Hematopoietic multipotent progenitor cell treated with erythropoietin and hydrocortisone succinate and interleukin-3 and kit ligand, for 4 days (in vitro differentiated cells): Measurements from ENCODE around the gene CDH4.

Source experiments
- DNase-seq: peaks from one replicate; pipeline ENCODE4 v3.0.0-alpha.2; 2015

CDH4 gene

DNA sequence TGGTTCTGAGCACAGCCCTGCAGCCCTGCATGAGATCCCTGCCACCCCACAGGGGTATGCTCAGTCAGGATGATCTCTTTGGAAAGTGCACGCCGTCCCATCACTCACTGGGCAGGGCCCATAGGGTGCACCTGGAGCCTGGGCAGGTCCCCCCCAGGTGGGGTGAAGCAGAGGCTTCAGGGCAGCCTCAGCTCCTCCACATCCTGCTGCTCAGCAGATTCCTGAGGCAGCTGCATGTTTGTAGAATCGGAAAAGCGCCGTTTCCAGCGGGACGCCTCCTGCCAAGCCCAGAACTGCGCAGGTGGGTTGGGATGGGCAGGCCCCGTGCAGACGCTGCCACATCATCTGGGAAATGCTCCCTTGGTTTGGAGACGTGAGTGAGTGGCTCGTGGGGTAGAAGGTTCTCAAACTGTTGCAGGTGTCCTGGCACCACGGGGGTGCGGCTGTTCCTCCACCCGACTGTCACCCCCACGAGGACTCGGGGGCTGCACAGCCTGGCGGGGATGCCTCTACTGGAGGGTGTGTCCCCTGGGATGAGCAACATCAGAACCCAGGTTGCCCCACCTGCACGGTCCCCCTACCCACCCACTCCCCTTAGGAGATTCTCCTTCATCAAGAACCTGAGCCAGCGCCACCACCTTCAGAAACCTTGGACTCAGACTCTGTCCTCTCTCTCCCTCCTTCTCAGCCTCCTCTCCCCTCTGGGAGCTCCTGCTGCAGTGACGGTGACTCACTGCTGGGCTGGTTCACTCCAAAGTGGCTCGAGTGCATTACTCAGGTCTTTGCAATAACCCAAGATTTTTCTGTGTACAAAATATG, 479.5 kb downstream of the CDH4 start:
- DNase-seq, result no peak

DNA sequence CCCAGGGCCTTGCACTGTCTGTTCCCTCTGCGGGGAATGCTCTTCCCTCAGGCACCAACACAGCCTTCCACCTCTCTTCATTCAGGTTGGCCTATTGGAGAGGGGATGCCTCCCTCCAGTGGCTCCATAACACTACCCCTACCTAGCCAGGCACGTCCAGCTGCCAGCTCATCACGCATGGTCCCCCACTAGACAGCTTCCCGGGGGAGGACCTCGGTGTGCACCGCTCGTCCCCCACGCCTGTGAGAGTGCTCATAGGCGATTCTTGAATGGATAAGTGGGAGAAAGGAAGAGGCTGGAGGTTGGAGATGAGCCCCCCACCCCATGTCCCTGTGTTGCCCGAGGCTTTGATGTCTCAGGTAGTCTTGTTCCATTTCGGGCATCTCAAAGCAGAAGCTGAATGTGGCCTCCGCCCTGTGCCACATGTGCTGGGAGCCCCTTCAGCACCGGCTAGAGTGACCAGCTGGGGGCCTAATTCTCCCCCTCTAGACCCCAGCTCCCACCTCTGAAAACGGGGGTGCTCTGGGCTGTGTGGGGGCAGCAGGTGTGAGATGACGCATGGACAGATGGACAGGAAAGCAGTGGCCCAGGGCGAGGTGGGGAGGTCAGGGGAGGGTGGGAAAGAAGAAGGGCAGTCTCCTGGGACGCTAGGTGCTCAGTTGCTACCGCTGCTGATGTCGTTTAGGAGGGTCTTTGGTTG, 480.6 kb downstream of the CDH4 start:
- DNase-seq, result no peak

DNA sequence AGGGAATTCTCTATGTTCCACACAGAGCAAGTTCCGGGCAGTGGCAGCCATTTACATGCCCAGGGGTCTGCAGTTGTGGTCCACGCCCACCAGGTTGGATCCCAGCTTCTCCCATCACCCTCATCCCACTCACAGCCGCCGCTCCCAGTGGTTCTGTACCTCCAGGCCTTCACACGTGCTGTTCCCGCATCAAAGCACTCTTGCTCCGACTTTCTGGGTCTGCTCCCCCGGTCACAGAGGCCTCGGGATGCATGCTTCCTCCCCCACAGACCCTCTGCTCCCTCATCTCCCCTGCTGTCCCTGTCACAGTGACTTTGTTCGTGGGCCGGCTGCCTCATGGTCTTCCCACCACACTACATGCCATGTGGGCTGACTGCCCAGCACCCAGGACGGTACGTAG, 481.2 kb downstream of the CDH4 start:
- no peak for DNase-seq

DNA sequence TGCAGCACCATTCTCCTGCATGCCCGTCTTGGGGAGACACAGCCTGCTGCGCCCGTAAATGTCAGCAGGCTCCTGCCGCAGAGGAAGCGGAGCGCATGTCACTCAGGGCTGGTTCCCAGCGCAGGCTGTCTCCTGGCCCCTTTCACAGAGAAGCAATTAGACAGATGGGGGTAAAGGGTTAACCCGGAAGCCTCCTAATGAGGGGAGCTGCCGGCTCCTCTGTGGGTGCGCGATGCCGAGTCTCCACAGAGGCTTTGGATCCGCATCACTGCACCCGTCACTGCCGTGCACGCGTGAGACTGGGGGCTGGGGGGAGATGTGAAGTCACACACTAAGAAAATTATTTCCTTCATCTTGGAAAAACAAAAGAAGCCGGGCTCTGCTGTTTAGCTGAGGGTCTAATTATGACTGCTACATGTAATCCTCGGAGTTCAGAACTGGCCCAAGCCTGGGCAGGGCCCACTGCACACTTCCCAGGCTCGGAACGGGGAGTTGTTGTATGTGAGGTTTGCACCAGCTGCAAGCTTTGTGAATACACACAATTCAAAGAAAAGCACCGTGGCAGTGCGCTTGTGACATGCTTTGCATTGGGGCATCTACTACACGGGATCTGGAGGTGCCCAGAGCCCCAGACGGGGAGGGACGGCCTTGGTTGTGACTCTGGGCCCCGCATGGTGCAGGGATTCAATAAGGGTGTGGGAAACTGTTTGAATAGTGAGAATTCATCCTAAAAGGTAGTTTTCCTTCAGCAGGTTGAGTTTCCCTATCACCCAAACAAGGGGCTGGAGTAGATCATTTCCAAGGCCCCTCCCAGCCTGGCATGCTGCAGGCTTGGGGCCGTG, 482.1 kb downstream of the CDH4 start:
- DNase-seq, result no peak

DNA sequence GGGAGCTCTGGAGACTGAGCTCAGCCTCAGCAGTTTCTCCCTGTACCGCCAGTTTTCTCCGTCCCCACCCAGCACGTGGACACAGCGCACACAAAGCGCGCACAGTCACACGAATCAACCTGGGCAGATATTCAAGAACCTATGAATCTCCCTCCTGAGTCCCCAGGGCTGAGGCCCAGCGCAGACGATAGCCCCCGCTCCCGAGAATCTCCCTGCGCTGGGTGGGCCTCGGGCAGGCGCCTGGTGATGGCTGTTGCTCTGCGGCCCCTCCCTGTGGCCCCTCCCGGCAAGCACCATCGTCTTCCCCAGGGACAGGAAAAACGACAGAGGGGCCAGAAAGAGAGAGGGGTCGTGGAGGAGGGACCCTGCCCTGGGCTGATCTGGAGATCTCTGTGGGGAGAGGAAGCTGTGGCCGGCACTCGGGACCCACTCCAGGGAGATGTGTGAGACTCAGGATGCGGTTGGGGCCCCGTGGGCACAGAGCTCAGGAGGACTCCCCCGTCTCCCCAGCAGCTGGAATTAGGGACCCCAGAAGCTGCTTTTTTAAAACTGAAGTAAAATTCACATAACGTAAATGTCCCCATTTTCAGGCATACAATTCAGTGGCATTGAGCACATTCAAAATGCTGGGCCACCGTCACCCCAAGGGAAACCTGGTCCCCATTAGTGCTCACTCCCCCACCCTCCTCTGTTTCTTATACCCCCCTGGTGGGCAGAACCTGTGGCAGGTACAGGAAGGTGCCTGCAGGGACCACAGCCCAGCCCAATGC, 482.9 kb downstream of the CDH4 start:
- DNase-seq, result no peak

DNA sequence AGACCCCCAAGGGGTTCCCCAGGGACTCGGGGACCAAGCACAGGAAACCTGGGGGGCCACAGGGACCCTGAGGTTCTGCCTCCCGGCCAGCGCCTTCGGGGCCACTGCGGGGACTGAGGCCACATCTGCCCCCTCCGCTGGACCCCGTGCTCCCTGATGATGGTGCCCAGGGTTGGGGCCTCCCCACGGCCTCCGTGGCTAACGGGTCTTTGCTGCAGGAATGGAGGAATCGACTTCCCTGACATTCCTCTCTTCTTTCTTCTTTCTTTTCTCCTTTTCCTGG, 483.4 kb downstream of the CDH4 start:
- DNase-seq, result no peak

DNA sequence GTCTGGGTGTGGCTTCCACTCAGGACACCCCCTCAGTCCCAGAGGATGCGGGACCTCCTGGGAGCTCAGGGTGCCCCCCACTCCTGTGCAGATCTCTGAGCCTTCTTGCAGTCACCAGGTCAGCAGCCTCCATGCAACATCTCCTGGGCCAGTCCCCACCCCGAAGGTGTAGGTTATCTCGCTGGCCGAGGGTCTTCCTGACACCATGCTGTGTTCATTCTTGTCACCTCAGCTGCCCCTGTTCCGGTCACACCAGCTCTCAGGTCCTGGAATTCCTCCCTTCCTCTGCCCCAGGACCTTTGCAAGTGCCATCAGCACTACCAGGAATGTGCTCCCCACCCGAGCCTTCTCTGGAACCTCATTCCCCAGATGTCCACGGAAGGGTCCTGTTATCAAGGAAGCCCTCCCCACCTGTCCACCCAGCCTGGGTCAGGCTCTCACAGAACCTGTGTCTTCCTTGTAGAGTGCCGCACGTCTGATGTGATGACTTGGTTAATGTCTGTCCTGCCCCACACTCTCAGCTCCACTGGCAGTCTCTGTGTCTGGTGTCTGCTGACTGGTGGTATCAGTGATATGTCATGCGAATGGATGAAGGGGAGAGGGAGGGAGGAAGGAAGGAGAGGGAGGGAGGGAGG, 484.1 kb downstream of the CDH4 start:
- DNase-seq, result no peak

DNA sequence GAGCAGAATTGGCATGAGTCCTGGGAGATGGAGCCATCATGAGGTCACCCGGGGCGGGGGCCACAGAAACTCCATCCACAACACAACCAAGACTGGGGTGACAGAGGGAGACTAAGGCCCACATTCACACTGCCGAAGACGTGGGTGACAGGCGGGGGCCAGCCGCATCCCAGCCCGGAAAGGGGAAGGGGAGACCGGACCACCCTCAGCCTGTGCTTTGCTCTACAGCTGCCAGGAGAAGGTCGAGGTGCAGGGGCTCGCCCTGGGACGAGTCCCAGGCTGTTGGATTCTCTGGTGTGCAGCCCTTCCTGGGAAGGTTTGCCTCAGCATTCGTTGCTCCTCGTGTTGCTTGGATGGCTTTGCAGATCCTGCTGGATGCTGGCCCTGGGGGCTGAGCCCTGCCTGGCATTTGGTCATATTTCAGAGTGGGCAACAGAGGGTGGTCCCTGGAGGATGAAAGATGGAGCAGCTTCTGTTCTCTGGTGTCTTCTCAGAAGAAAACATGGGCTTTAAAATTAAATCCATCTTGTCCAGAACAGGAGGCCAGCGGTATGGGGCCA, 484.8 kb downstream of the CDH4 start:
- DNase-seq, result no peak

DNA sequence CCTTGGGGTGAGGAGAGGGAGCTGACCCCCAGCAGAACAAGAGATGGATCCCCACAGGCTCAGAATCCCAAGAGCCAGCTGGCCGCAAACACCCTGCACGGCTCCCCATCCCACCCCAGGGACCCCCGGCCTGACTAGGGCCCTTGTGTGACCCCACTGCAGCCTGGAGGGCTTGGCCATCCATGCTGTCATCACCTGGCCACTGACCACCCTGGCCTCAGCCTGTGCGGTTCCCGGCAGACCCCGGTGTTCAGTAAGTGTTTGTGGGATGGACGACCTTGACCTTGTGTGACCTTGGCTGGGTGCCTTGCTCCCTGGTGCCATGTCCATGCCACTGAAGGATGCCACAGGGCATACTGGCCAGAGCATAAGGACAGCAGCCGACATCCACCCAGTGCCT, 485.3 kb downstream of the CDH4 start:
- DNase-seq, result no peak

DNA sequence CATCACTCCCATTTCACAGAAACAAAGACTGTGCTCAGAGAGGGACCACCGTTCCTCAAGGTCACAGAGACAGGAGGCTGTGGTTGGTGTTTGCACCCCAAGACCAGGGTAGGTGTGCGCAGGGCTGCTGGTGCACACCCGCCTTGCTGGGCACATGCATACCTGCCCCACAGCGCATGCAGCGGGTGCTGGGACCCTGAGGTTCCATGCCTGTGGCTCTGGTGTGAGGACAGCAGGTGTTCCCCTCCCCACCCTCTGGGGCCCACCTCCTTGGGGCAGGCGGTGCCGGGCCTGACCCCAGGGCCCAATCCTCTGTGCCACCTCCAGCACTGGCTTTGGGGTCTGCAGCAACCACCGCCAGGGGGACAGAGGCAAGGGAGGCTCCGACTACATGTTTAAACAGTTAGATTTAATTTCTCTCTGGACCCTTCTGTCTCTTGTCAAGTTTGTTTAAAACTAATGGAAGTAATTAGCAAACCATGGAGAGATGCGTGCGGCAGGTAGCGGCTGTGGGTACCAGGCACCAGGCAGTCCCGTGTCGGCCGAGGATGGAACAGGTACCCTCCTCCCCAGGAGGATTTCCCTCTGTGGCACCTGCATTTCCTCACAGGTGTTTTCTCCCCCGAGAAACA, 485.9 kb downstream of the CDH4 start:
- DNase-seq, result no peak

DNA sequence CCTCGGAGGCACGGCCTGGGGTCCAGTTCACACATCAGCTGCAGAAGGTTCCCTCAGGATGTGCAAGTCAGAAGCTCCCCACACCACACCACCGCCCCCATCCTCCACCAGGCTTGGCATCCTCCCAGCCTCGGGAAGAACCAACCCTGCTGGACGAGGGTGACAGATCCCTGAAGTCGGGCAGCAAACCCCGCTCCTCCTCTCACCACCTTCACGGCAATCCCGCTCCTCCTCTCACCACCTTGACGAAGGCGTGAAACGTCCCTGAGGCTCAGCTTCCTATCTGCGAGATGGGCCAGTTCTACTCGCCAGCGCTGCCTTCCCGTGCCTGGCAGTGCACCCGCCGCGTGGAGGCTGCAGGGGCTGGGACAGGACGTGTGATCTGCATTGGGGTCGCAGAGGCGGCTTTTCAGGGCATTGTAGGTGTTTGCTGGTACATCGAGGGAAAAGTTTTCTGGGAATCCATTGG, 486.6 kb downstream of the CDH4 start:
- DNase-seq, result no peak

DNA sequence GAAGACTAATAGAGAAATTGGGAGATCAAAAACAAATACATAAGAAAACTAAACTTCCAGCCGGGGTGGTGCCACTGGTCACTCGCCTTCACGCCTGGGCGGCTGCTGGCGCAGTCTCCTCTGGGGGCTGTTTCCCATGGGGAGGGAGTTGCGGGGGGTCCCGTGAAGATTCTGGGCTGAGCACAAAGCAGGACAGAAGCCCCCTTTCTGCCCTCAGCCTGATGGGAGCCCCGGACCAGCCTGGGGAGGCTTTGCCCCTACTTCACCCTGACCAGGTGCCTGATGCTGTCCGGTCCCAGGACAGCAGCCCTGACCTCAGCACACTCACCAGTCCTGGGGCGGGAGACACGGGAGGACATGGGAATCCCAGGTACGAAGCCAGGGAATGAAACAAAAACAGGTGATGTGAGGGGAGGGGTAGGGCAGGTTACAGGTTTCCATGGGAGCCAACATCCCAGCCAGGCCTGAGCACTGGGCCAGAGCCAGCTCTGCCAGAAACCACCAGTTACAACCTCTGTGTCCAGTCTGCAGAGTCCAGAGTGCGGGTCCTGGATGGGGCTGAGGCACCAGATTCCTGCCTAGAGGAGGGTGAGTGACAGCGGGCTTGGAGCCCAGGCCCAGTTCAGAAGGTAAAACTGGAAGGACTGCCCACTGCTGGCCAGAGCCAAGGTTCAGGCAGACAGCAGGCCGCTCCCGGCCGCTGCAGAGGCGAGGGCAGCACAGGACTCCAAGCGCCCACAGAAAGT, 487.2 kb downstream of the CDH4 start:
- no peak for DNase-seq

DNA sequence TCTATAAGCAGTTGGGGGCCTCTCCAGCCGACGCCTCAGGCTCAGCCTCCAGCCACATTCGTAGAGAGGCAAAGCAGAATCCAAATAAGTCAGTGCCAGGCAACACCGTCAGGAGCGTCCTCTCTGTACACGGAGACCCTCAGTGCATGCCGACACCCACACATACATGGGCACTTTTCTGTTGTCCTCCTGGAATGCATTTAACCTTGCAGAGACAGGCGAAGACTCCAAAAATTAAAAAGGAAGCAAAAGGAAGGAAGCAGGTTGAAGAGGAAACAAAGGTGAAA, 487.7 kb downstream of the CDH4 start:
- DNase-seq, result no peak

DNA sequence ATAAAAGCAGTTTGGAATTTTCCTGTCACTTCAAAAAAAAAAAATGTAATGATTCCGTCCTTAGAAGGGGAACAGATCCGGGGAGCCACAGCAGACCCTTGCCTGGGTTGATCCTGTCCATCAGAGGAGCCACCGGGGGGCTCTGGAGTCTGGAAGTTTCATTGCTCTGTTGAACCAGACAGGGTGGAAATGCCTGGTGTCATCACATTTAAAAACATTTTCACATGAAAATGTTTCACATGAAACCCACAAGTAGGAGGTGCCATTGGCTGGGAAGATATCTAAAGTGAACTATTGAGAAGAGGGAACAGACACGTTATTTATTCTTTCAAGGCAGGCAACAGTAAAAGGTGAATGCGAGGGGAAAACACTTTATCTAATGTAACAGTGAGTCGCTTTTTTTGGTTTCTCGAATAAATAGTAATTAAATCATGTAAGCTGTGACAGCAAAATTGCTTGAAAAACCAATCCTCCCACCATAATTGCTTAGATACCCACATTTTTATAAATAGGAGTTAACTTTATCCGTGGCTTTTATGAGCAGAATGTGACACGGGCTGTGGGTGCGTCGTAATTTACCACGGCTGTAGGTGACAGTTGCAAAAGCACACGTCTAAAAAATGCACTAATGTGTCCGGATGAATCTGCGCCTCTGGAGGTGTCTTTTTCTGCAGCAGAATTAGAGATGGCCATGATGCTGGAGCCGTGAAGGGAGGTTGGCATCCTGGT, 490.2 kb downstream of the CDH4 start:
- DNase-seq, result no peak

DNA sequence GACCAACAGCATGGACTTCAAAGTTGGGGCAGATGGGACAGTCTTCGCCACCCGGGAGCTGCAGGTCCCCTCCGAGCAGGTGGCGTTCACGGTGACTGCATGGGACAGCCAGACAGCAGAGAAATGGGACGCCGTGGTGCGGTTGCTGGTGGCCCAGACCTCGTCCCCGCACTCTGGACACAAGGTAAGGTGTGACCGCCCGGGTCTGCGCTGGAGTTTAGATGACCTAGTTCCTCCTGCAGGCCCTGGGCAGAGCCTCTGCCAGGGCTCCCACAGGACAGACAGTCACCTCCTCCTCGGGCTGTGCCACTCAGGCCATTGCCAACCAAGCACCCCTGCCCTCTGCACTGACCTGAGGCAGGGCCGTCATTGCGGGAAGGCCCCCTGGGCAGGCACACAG, 491.5 kb downstream of the CDH4 start:
- no peak for DNase-seq

DNA sequence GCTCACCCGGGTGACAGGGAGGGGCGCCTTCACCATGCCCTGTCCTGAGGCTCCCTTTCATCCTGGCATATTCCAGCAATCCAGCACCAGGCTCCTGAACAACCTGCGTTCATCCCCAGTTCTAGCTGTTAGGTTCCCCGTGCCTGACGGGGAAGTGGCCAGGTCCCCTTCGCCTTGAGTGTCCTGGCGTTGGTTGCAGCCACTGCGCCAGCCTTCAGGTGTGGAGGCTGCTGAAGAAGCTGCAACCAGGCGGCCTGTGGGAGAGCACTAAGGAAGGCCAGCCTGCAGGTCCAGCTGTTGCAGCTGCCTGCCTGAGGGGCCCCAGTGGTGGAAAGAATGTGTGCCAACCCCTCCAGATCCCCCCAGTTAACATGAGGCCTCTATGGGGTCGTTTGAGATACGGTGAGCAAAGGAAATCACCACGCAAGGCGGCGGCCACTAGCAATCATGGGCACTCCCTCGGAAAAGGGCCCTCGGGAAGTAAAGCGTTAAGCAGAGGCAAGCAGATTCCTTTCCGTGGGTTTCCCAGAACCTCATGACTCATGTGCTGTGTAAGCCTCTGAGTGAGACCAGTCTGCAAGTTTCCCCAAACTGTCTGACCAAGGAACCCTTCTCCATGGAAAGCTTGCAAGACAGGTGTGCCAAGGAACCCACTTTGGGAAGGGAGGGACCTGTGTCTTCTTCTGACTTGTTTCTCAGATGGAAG, 492.8 kb downstream of the CDH4 start:
- peak; percentile 3 for DNase-seq

DNA sequence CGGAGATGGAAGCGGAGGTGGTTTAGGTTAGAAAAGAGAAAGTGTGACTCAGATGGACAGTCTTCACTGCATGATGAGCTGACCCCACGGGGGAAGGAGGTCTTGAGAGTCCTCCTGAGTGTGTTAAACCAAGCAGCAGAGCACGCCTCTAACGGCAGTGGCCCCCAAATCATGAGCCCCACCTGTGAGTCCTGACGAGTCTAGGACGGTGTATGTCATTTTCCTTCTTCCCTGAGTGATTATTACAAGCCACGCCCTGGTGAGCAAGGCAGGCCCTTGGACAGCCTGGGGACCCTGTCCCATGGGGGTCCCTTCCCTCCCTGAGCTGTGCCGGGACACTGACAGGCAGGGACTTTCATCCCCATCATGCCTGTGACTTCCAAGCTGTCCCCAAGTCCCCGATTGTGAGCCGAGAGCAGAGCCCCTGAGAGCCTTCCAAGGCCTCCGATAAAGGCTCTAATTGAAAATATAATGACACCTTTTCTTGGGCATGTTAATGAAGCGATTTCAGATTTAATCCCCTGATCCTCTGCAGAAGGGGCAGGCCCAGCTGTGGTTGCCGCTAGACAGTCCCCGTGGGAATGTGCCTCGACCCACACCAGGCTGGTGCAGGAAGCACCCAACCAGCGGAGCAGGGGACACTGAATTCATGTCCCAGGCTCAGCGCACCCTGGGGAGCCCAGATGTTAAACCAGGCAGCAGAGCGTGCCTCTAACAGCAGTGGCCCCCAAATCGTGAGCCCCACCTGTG, 493.5 kb downstream of the CDH4 start:
- DNase-seq, result no peak

DNA sequence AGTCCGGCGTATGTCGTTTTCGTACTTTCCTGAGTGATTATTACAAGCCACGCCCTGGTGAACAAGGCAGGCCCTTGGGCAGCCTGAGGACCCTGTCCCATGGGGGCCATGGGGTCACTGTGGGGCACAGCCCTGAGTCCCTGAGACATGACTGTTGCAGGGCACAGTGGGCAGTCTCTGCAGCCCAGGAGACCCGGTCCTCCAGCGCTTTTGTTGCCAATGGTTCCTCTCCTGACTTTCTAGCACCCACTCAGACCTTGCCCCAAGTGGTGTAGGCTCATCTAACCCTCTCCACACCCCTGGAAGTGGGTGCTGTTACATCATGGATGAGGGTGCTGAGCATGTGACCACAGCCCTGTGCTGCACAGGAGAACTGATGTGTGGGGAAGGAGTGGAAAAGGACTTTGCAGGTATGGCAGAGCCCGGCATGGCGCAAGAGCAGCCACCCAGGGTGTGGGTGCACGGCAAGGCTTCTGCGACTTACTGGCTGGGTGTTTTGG, 494.1 kb downstream of the CDH4 start:
- no peak for DNase-seq

DNA sequence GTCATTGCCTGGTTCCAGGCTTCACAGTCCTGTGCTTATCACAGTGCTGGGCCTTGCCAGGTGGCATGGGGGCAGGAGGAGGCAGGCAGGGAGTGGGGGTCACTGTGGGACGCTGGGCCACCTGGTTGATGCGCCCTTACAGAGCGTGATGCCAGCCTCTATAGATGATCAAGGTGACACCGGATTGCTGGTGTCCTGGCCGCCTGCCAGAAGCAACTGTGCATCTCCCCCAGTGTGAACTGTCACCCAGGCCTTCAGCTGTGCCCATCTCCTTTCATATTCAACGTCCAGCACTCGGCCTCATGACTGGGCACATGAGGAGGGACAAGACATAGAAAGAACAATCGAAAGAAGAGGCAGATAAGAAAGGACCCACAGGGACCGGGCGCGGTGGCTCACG, 494.7 kb downstream of the CDH4 start:
- no peak for DNase-seq
